HG03066 (cell line): ENCODE results near the gene TAPBP.

ENCODE experiments used
- ATAC-seq: cut with Tn5 transposase; IDR thresholded peaks from one replicate; pipeline ENCODE4 v1.9.1; 2021; ENCODE audit warnings: low read depth; ENCODE audit not compliant: unreplicated experiment

TAPBP gene

GRCh38 chr6:33320315-33321181 is 6.7 kb upstream of the TAPBP start:
- ATAC-seq, result no peak

GRCh38 chr6:33319939-33320314 is 6.0 kb upstream of the TAPBP start:
- no peak for ATAC-seq

GRCh38 chr6:33318426-33319073 is 4.7 kb upstream of the TAPBP start:
- no peak for ATAC-seq

GRCh38 chr6:33317669-33318425 is 4.0 kb upstream of the TAPBP start, which contains the start of gene ZBTB22:
Gene ZBTB22 (minus strand): TSS chr6:33317744. CDS start chr6:33316916, 828 bp downstream.
- ATAC-seq, result peak; percentile 52

GRCh38 chr6:33317419-33317668 is 3.5 kb upstream of the TAPBP start:
- ATAC-seq, result no peak

GRCh38 chr6:33316603-33317418 is 2.9 kb upstream of the TAPBP start:
- ATAC-seq, result no peak

- ATAC-seq, result no peak
Observed at GRCh38 chr6:33315793-33316602, 2.1 kb upstream of the TAPBP start.

- ATAC-seq, result no peak
Observed at GRCh38 chr6:33314943-33315792, 1.3 kb upstream of the TAPBP start.

- no peak for ATAC-seq
Observed at GRCh38 chr6:33314515-33314942, 651 bp upstream of the TAPBP start.

- ATAC-seq, result no peak
Observed at GRCh38 chr6:33313105-33313708, 671 bp downstream of the TAPBP start.

- no peak for ATAC-seq
Observed at GRCh38 chr6:33312361-33313104, 1.3 kb downstream of the TAPBP start.

GRCh38 chr6:33306356-33306755 is 7.5 kb downstream of the TAPBP start:
- ATAC-seq, result no peak

GRCh38 chr6:33305052-33305451 is 8.8 kb downstream of the TAPBP start:
- no peak for ATAC-seq

- no peak for ATAC-seq
Observed at GRCh38 chr6:33304216-33304615, 9.7 kb downstream of the TAPBP start.

- ATAC-seq, result no peak
Observed at GRCh38 chr6:33301877-33302276, 12.0 kb downstream of the TAPBP start.

GRCh38 chr6:33299237-33299944 is 14.5 kb downstream of the TAPBP start:
- ATAC-seq, result peak; percentile 71

GRCh38 chr6:33298773-33299236 is 15.1 kb downstream of the TAPBP start, which contains the start of gene RGL2:
Gene RGL2 (minus strand): TSS chr6:33298942. CDS start chr6:33298610, 332 bp downstream.
- ATAC-seq, result peak; percentile 29
